Measurements from ENCODE around the gene SLC9A9. TPM values are rescaled to one million over a fixed set of nuclear protein-coding genes. Genes with fewer than 3 reads are reported as not detected.

The SLC9A9 gene
- total and polyA plus RNA-seq, 2 of the 8 experiments (the other 6 are each of a cell fraction or from before 2014, with no cell fraction given), result 0.48 to 1.1 TPM

DNA sequence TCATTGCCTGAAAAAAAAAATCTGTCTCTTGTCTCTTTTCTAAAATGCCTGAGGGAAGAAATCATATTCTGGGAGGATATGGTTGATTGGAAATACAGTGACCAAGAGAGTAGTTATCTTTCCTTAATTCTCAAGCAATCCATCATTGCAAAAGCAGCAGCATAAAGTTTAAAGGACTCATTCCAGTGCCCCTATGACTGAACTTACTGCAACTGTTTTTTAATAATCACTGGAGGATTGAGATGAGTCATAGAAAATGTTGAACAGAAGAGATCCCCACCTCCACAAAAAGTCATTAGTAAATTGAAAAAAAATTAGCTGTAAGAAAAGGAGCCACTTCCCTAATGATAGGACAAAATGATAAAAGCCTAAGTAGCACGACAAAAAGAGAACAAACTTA, 121.5 kb downstream of the SLC9A9 start:
- H4K91ac ChIP-seq (replicated peaks; ENCODE audit: insufficient read length, low read length), result no peak overlapping the region
- H3K27ac ChIP-seq (ENCODE audit: low read depth, low read length), result no peak overlapping the region
- ChIA-PET CTCF (ENCODE audit: partially characterized antibody) (interaction anchor here (1.6 kb wide), 1 partner anchor 9 kb away, joined by 5 read pairs; no protein-coding TSS in a partner anchor), POLR2A (ENCODE audit: partially characterized antibody) (no interaction called here)
- H3K4me1 ChIP-seq (replicated peaks in 1 of 4; ENCODE audit: control insufficient read depth in 3 of 4, insufficient read depth in 4 of 4, low read length in 3 of 4), result no peaks in the 10 kb centered on the region
- H2AFZ ChIP-seq (ENCODE audit: low read length), result no peak overlapping the region
- no peaks in the 10 kb centered on the region for H3K27me3 ChIP-seq (replicated peaks in 1 of 4; ENCODE audit: control insufficient read depth in 3 of 4, extremely low read depth in 1 of 4, insufficient read depth in 3 of 4, low read length in 3 of 4)
- no peak overlapping the region for H3K23ac ChIP-seq (ENCODE audit: insufficient read length)
- DNase-seq (ENCODE audit: low read depth in 1 of 2, low spot score in 2 of 2), result no peak
- no peak overlapping the region for H2BK120ac ChIP-seq (replicated peaks; ENCODE audit: low read depth, low read length)
- H3K56ac ChIP-seq (replicated peaks; ENCODE audit: insufficient read length, low read depth, low read length), result no peak overlapping the region
- no peak overlapping the region for H2BK5ac ChIP-seq (ENCODE audit: low read depth, low read length)
- no peaks in the 10 kb centered on the region for H3K23me2 ChIP-seq (ENCODE audit: low read depth, low read length)
- H2BK15ac ChIP-seq (ENCODE audit: low read length), result no peak overlapping the region
- H3K9ac ChIP-seq (replicated peaks in 1 of 4; ENCODE audit: extremely low read depth in 1 of 4, low read depth in 3 of 4, low read length in 3 of 4), result no peak overlapping the region
- no peaks in the 10 kb centered on the region for H3K9me3 ChIP-seq (ENCODE audit: insufficient read depth in 2 of 2, low read depth in 1 of 2, low read length in 1 of 2)
- no peak overlapping the region for H3K14ac ChIP-seq (ENCODE audit: insufficient read length)
- FAIRE-seq, result no peak
- no peaks in the 10 kb centered on the region for H3K79me2 ChIP-seq (ENCODE audit: control insufficient read depth in 1 of 2, insufficient read depth in 2 of 2, low read length in 2 of 2)
- no peak overlapping the region for H3K18ac ChIP-seq (ENCODE audit: extremely low read depth, low read length)
- H4K20me1 ChIP-seq (replicated peaks in 1 of 2; ENCODE audit: control insufficient read depth in 1 of 2, insufficient read depth in 2 of 2, low read length in 2 of 2), result no peaks in the 10 kb centered on the region
- H3K79me1 ChIP-seq (ENCODE audit: low read depth, low read length), result no peaks in the 10 kb centered on the region
- no peak overlapping the region for H2BK12ac ChIP-seq (ENCODE audit: low read depth, low read length)
- no peak overlapping the region for H2BK20ac ChIP-seq (ENCODE audit: low read length)
- H3K36me3 ChIP-seq (ENCODE audit: control insufficient read depth in 2 of 4, insufficient read depth in 4 of 4, low read length in 3 of 4), result no peaks in the 10 kb centered on the region
- H3K4me3 ChIP-seq (ENCODE audit: extremely low read depth in 1 of 4, insufficient read depth in 2 of 4, low read depth in 3 of 4, low read length in 4 of 4), result no peak overlapping the region
- H2AK5ac ChIP-seq (ENCODE audit: low read depth, low read length), result no peak overlapping the region
- no peak overlapping the region for H3K4me2 ChIP-seq (ENCODE audit: insufficient read depth in 1 of 2, low read depth in 2 of 2, low read length in 2 of 2)
- H4K8ac ChIP-seq (ENCODE audit: extremely low read depth, insufficient read depth, low read length), result no peak overlapping the region
- H3K4ac ChIP-seq (replicated peaks; ENCODE audit: insufficient read length, low read depth, low read length), result no peak overlapping the region
- H4K5ac ChIP-seq (ENCODE audit: insufficient read length, low read depth, low read length), result no peak overlapping the region
- WGBS, 2 experiments (ENCODE audit: extremely low coverage in 1 of 2, insufficient coverage in 1 of 2, insufficient read length in 1 of 2, insufficient replicate concordance in 2 of 2, low coverage in 1 of 2, low lambda C conversion rate in 2 of 2, missing lambda C conversion rate in 1 of 2), result 86% methylated on average over 1 of the region's 1 CpG; no CpG with 5 or more reads in 1 of the 2 experiments
- TF ChIP-seq YY1 (IDR thresholded peaks at IDR 0.05; ENCODE audit: low read depth, low read length) (no peak), TAF1 (IDR thresholded peaks at IDR 0.05; ENCODE audit: low read depth, low read length) (no peak), PHF8 (conservative IDR thresholded peaks at IDR 0.05; ENCODE audit: low read depth, low read length) (no peak), SP2 (IDR thresholded peaks at IDR 0.05; ENCODE audit: low read length) (no peak), JUND (IDR thresholded peaks at IDR 0.05; ENCODE audit: low read length) (no peak), RNF2 (IDR thresholded peaks at IDR 0.05; ENCODE audit: borderline replicate concordance, low read depth, low read length, missing control alignments, poor library complexity, severe bottlenecking) (no peak), CBX8 (IDR thresholded peaks at IDR 0.05; ENCODE audit: borderline replicate concordance, low read depth, low read length) (no peak), POLR2AphosphoS5 (IDR thresholded peaks at IDR 0.05; ENCODE audit: low read depth, low read length) (no peak), SUZ12 (IDR thresholded peaks at IDR 0.05; ENCODE audit: low read length) (no peak), NANOG (IDR thresholded peaks at IDR 0.05; ENCODE audit: insufficient read depth, low read depth, low read length, poor library complexity, severe bottlenecking) (no peak), RFX5 (IDR thresholded peaks at IDR 0.05; ENCODE audit: borderline replicate concordance, low read depth, low read length) (no peak), FOSL1 (IDR thresholded peaks at IDR 0.05; ENCODE audit: insufficient read depth, low read depth, low read length) (no peak), JUN (IDR thresholded peaks at IDR 0.05; ENCODE audit: low read depth, low read length) (no peak), GTF2F1 (IDR thresholded peaks at IDR 0.05; ENCODE audit: borderline replicate concordance, low read depth, low read length) (no peak)
